ENCODE results near the gene BHLHA15. TPM values are rescaled to one million over a fixed set of nuclear protein-coding genes. Genes with fewer than 3 reads are reported as not detected.

Gene BHLHA15
- total and polyA plus RNA-seq, 10 donors = 0.11 to 40.7 (median 5.2) TPM; not detected in 1

GRCh38 chr7:98225913-98226614 lies 14.8 kb downstream of the BHLHA15 start:
- Histone ChIP-seq H3K36me3 (peaks cover 0 to 100% (median 76%) of the 10 kb centered on the region in 6 donors), H3K9me3 (no peaks in the 10 kb centered on the region), H3K27ac (no peak overlapping the region), H3K4me1 (peaks cover 0 to 11% (median 0%) of the 10 kb centered on the region in 6 donors), H3K4me3 (no peak overlapping the region), H3K27me3 (replicated peaks in 1 of 7) (no peaks in the 10 kb centered on the region)
- intact Hi-C loops (cut with DNase I; ENCODE audit: low total_unique reads) = no loop called here
- peak; percentile 64 for DNase-seq
- TF ChIP-seq POLR2AphosphoS5 (IDR thresholded peaks at IDR 0.05) = peak in 1 of 3 donors; percentile 38
- TF ChIP-seq POLR2A (IDR thresholded peaks at IDR 0.05) = no peak
- WGBS, 5 donors = 82 to 92% (median 89%) methylated on average over 10 to 16 of the region's 16 CpGs

- H3K27me3 ChIP-seq (replicated peaks in 1 of 7) = no peaks in the 10 kb centered on the region
- 94 to 97% (median 95%) methylated on average over 10 to 18 of the region's 18 CpGs for WGBS, 5 donors
- H3K36me3 ChIP-seq = peaks cover 0 to 100% (median 71%) of the 10 kb centered on the region in 6 donors
- no peaks in the 10 kb centered on the region for H3K9me3 ChIP-seq
- no peak overlapping the region for H3K27ac ChIP-seq
- peaks cover 0 to 11% (median 0%) of the 10 kb centered on the region in 6 donors for H3K4me1 ChIP-seq
- no peak overlapping the region for H3K4me3 ChIP-seq
- TF ChIP-seq CTCF (IDR thresholded peaks at IDR 0.05 in 8 of 11, conservative IDR thresholded peaks at IDR 0.05 in 3 of 11) (no peak), POLR2A (IDR thresholded peaks at IDR 0.05) (no peak), POLR2AphosphoS5 (IDR thresholded peaks at IDR 0.05) (peak in 1 of 3 donors; percentile 16)
- intact Hi-C loops (cut with DNase I; ENCODE audit: low total_unique reads) = no loop called here
- no peak for DNase-seq
These were observed 16.7 kb downstream of the BHLHA15 start for GRCh38 chr7:98227939-98228338.

GRCh38 chr7:98228801-98229200 lies 17.6 kb downstream of the BHLHA15 start:
- peak in 1 of 3 donors; percentile 36 for TF ChIP-seq POLR2AphosphoS5 (IDR thresholded peaks at IDR 0.05)
- no peak for TF ChIP-seq POLR2A (IDR thresholded peaks at IDR 0.05)
- no peak for TF ChIP-seq CTCF (IDR thresholded peaks at IDR 0.05 in 8 of 11, conservative IDR thresholded peaks at IDR 0.05 in 3 of 11)
- 75 to 95% (median 84%) methylated on average over 11 to 16 of the region's 16 CpGs for WGBS, 5 donors
- H3K36me3 ChIP-seq = peaks cover 0 to 100% (median 74%) of the 10 kb centered on the region in 6 donors
- H3K27ac ChIP-seq = peak overlapping the region in 2 of 8 donors; percentile 27 to 28
- no peak overlapping the region for H3K4me3 ChIP-seq
- no peak for DNase-seq
- no peaks in the 10 kb centered on the region for H3K9me3 ChIP-seq
- intact Hi-C loops (cut with DNase I; ENCODE audit: low total_unique reads) = no loop called here
- H3K27me3 ChIP-seq (replicated peaks in 1 of 7) = no peaks in the 10 kb centered on the region
- peaks cover 0 to 11% (median 0%) of the 10 kb centered on the region in 6 donors for H3K4me1 ChIP-seq

GRCh38 chr7:98229441-98229840 lies 18.2 kb downstream of the BHLHA15 start:
- no peaks in the 10 kb centered on the region for H3K27me3 ChIP-seq (replicated peaks in 1 of 7)
- H3K9me3 ChIP-seq = no peaks in the 10 kb centered on the region
- WGBS, 5 donors = 57 to 89% (median 86%) methylated on average over 1 to 11 of the region's 11 CpGs
- no peak for DNase-seq
- peak overlapping the region in 1 of 8 donors; percentile 27 for H3K27ac ChIP-seq
- TF ChIP-seq POLR2A (IDR thresholded peaks at IDR 0.05) = no peak
- no peak for TF ChIP-seq CTCF (IDR thresholded peaks at IDR 0.05 in 8 of 11, conservative IDR thresholded peaks at IDR 0.05 in 3 of 11)
- no peak for TF ChIP-seq POLR2AphosphoS5 (IDR thresholded peaks at IDR 0.05)
- intact Hi-C loops (cut with DNase I; ENCODE audit: low total_unique reads) = no loop called here
- H3K4me3 ChIP-seq = no peak overlapping the region
- peaks cover 0 to 100% (median 74%) of the 10 kb centered on the region in 6 donors for H3K36me3 ChIP-seq
- peaks cover 0 to 11% (median 0%) of the 10 kb centered on the region in 6 donors for H3K4me1 ChIP-seq

All from spleen (tissue), 11 donors.